ENCODE measurements around the gene CASP7.

The CASP7 gene

GRCh38 chr10:113708640-113709039, 28.9 kb downstream of the CASP7 start:
- Histone ChIP-seq H3K4me3 (ENCODE audit: low read length) (no peak overlapping the region), H3K4me1 (ENCODE audit: insufficient read depth, low read length) (peaks cover 17% of the 10 kb centered on the region), H2AFZ (ENCODE audit: low read depth, low read length) (no peak overlapping the region), H3K36me3 (ENCODE audit: insufficient read depth, low read length) (no peaks in the 10 kb centered on the region), H3K9me3 (ENCODE audit: low read length) (no peaks in the 10 kb centered on the region), H3K27me3 (ENCODE audit: insufficient read depth, low read length) (no peaks in the 10 kb centered on the region)

GRCh38 chr10:113709221-113709838, 29.6 kb downstream of the CASP7 start:
- H2AFZ ChIP-seq (ENCODE audit: low read depth, low read length), result no peak overlapping the region
- no peaks in the 10 kb centered on the region for H3K27me3 ChIP-seq (ENCODE audit: insufficient read depth, low read length)
- H3K4me1 ChIP-seq (ENCODE audit: insufficient read depth, low read length), result peaks cover 17% of the 10 kb centered on the region
- H3K4me3 ChIP-seq (ENCODE audit: low read length), result peak overlapping the region; percentile 14
- peaks cover 1% of the 10 kb centered on the region for H3K9me3 ChIP-seq (ENCODE audit: low read length)
- no peaks in the 10 kb centered on the region for H3K36me3 ChIP-seq (ENCODE audit: insufficient read depth, low read length)

GRCh38 chr10:113711142-113711541, 31.4 kb downstream of the CASP7 start:
- H3K27me3 ChIP-seq (ENCODE audit: insufficient read depth, low read length), result no peaks in the 10 kb centered on the region
- no peak overlapping the region for H2AFZ ChIP-seq (ENCODE audit: low read depth, low read length)
- peaks cover 1% of the 10 kb centered on the region for H3K9me3 ChIP-seq (ENCODE audit: low read length)
- no peak overlapping the region for H3K4me3 ChIP-seq (ENCODE audit: low read length)
- H3K36me3 ChIP-seq (ENCODE audit: insufficient read depth, low read length), result no peaks in the 10 kb centered on the region
- H3K4me1 ChIP-seq (ENCODE audit: insufficient read depth, low read length), result peaks cover 17% of the 10 kb centered on the region

- Histone ChIP-seq H3K4me1 (ENCODE audit: insufficient read depth, low read length) (peaks cover 17% of the 10 kb centered on the region), H2AFZ (ENCODE audit: low read depth, low read length) (no peak overlapping the region), H3K27me3 (ENCODE audit: insufficient read depth, low read length) (no peaks in the 10 kb centered on the region), H3K9me3 (ENCODE audit: low read length) (peaks cover 1% of the 10 kb centered on the region), H3K4me3 (ENCODE audit: low read length) (no peak overlapping the region), H3K36me3 (ENCODE audit: insufficient read depth, low read length) (no peaks in the 10 kb centered on the region)
Measured at GRCh38 chr10:113712024-113712423, 32.3 kb downstream of the CASP7 start.

- Histone ChIP-seq H3K4me1 (ENCODE audit: insufficient read depth, low read length) (peaks cover 17% of the 10 kb centered on the region), H3K4me3 (ENCODE audit: low read length) (no peak overlapping the region), H3K9me3 (ENCODE audit: low read length) (peaks cover 1% of the 10 kb centered on the region), H3K27me3 (ENCODE audit: insufficient read depth, low read length) (no peaks in the 10 kb centered on the region), H3K36me3 (ENCODE audit: insufficient read depth, low read length) (no peaks in the 10 kb centered on the region), H2AFZ (ENCODE audit: low read depth, low read length) (no peak overlapping the region)
Measured at GRCh38 chr10:113712755-113713639, 33.3 kb downstream of the CASP7 start.

- Histone ChIP-seq H3K27me3 (ENCODE audit: insufficient read depth, low read length) (no peaks in the 10 kb centered on the region), H3K4me1 (ENCODE audit: insufficient read depth, low read length) (peaks cover 17% of the 10 kb centered on the region), H2AFZ (ENCODE audit: low read depth, low read length) (no peak overlapping the region), H3K9me3 (ENCODE audit: low read length) (peaks cover 1% of the 10 kb centered on the region), H3K36me3 (ENCODE audit: insufficient read depth, low read length) (no peaks in the 10 kb centered on the region), H3K4me3 (ENCODE audit: low read length) (no peak overlapping the region)
Measured at GRCh38 chr10:113713640-113713982, 33.9 kb downstream of the CASP7 start.

- H2AFZ ChIP-seq (ENCODE audit: low read depth, low read length), result no peak overlapping the region
- peaks cover 1% of the 10 kb centered on the region for H3K9me3 ChIP-seq (ENCODE audit: low read length)
- H3K36me3 ChIP-seq (ENCODE audit: insufficient read depth, low read length), result no peaks in the 10 kb centered on the region
- H3K4me1 ChIP-seq (ENCODE audit: insufficient read depth, low read length), result peaks cover 4% of the 10 kb centered on the region
- no peaks in the 10 kb centered on the region for H3K27me3 ChIP-seq (ENCODE audit: insufficient read depth, low read length)
- H3K4me3 ChIP-seq (ENCODE audit: low read length), result no peak overlapping the region
Measured at GRCh38 chr10:113716109-113716910, 36.6 kb downstream of the CASP7 start.

- Histone ChIP-seq H3K36me3 (ENCODE audit: insufficient read depth, low read length) (peaks cover 5% of the 10 kb centered on the region), H2AFZ (ENCODE audit: low read depth, low read length) (no peak overlapping the region), H3K9me3 (ENCODE audit: low read length) (no peaks in the 10 kb centered on the region), H3K4me3 (ENCODE audit: low read length) (no peak overlapping the region), H3K4me1 (ENCODE audit: insufficient read depth, low read length) (no peaks in the 10 kb centered on the region), H3K27me3 (ENCODE audit: insufficient read depth, low read length) (no peaks in the 10 kb centered on the region)
Measured at GRCh38 chr10:113718969-113719822, 39.5 kb downstream of the CASP7 start.

- no peak overlapping the region for H2AFZ ChIP-seq (ENCODE audit: low read depth, low read length)
- no peaks in the 10 kb centered on the region for H3K27me3 ChIP-seq (ENCODE audit: insufficient read depth, low read length)
- no peak overlapping the region for H3K4me3 ChIP-seq (ENCODE audit: low read length)
- no peaks in the 10 kb centered on the region for H3K4me1 ChIP-seq (ENCODE audit: insufficient read depth, low read length)
- H3K36me3 ChIP-seq (ENCODE audit: insufficient read depth, low read length), result peaks cover 13% of the 10 kb centered on the region
- no peaks in the 10 kb centered on the region for H3K9me3 ChIP-seq (ENCODE audit: low read length)
Measured at GRCh38 chr10:113720386-113720785, 40.7 kb downstream of the CASP7 start.

- H3K36me3 ChIP-seq (ENCODE audit: insufficient read depth, low read length), result peaks cover 10% of the 10 kb centered on the region
- H3K27me3 ChIP-seq (ENCODE audit: insufficient read depth, low read length), result no peaks in the 10 kb centered on the region
- H3K9me3 ChIP-seq (ENCODE audit: low read length), result no peaks in the 10 kb centered on the region
- no peaks in the 10 kb centered on the region for H3K4me1 ChIP-seq (ENCODE audit: insufficient read depth, low read length)
- no peak overlapping the region for H3K4me3 ChIP-seq (ENCODE audit: low read length)
- no peak overlapping the region for H2AFZ ChIP-seq (ENCODE audit: low read depth, low read length)
Measured at GRCh38 chr10:113732160-113732881, 52.6 kb downstream of the CASP7 start.

GRCh38 chr10:113732966-113733365, 53.3 kb downstream of the CASP7 start:
- H2AFZ ChIP-seq (ENCODE audit: low read depth, low read length), result no peak overlapping the region
- no peaks in the 10 kb centered on the region for H3K4me1 ChIP-seq (ENCODE audit: insufficient read depth, low read length)
- H3K4me3 ChIP-seq (ENCODE audit: low read length), result no peak overlapping the region
- H3K36me3 ChIP-seq (ENCODE audit: insufficient read depth, low read length), result peaks cover 9% of the 10 kb centered on the region
- H3K9me3 ChIP-seq (ENCODE audit: low read length), result no peaks in the 10 kb centered on the region
- H3K27me3 ChIP-seq (ENCODE audit: insufficient read depth, low read length), result no peaks in the 10 kb centered on the region

GRCh38 chr10:113733635-113734034, 53.9 kb downstream of the CASP7 start:
- peaks cover 7% of the 10 kb centered on the region for H3K36me3 ChIP-seq (ENCODE audit: insufficient read depth, low read length)
- H3K4me3 ChIP-seq (ENCODE audit: low read length), result no peak overlapping the region
- no peaks in the 10 kb centered on the region for H3K4me1 ChIP-seq (ENCODE audit: insufficient read depth, low read length)
- no peaks in the 10 kb centered on the region for H3K9me3 ChIP-seq (ENCODE audit: low read length)
- no peak overlapping the region for H2AFZ ChIP-seq (ENCODE audit: low read depth, low read length)
- no peaks in the 10 kb centered on the region for H3K27me3 ChIP-seq (ENCODE audit: insufficient read depth, low read length)

Data from neuron (in vitro differentiated cells).